ENCODE data around the gene STX3.
"Not testable (repeated sequence)": the region's sequence is repeated elsewhere in the genome, so short reads cannot be mapped to it uniquely, and the experiment has no call there.

STX3 gene

GRCh38 chr11:59756845-59757244 lies 1.7 kb downstream of the STX3 start:
- DNase-seq (ENCODE audit: low read depth in 2 of 3, low spot score in 1 of 3): no peak

- DNase-seq (ENCODE audit: low read depth in 2 of 3, low spot score in 1 of 3): no peak
Measured at GRCh38 chr11:59758401-59759037, 3.3 kb downstream of the STX3 start.

GRCh38 chr11:59759900-59760299 lies 4.7 kb downstream of the STX3 start:
- no peak for DNase-seq (ENCODE audit: low read depth in 2 of 3, low spot score in 1 of 3)

- DNase-seq (ENCODE audit: low read depth in 2 of 3, low spot score in 1 of 3): no peak
Measured at GRCh38 chr11:59760771-59761170, 5.6 kb downstream of the STX3 start.

GRCh38 chr11:59761993-59762392 lies 6.8 kb downstream of the STX3 start:
- DNase-seq (ENCODE audit: low read depth in 2 of 3, low spot score in 1 of 3): no peak

GRCh38 chr11:59765068-59765735 lies 10.0 kb downstream of the STX3 start:
- no peak for DNase-seq (ENCODE audit: low read depth in 2 of 3, low spot score in 1 of 3)

- no peak for DNase-seq (ENCODE audit: low read depth in 2 of 3, low spot score in 1 of 3)
Measured at GRCh38 chr11:59766542-59767224, 11.5 kb downstream of the STX3 start.

GRCh38 chr11:59767225-59767611 lies 12.0 kb downstream of the STX3 start:
- DNase-seq (ENCODE audit: low read depth in 2 of 3, low spot score in 1 of 3): no peak

- no peak for DNase-seq (ENCODE audit: low read depth in 2 of 3, low spot score in 1 of 3)
Measured at GRCh38 chr11:59769111-59769510, 13.9 kb downstream of the STX3 start.

GRCh38 chr11:59769828-59770227 lies 14.7 kb downstream of the STX3 start:
- no peak for DNase-seq (ENCODE audit: low read depth in 2 of 3, low spot score in 1 of 3)

- no peak for DNase-seq (ENCODE audit: low read depth in 2 of 3, low spot score in 1 of 3)
Measured at GRCh38 chr11:59770319-59770718, 15.1 kb downstream of the STX3 start.

- no peak for DNase-seq (ENCODE audit: low read depth in 2 of 3, low spot score in 1 of 3)
Measured at GRCh38 chr11:59770869-59771268, 15.7 kb downstream of the STX3 start.

GRCh38 chr11:59771605-59772004 lies 16.4 kb downstream of the STX3 start:
- DNase-seq (ENCODE audit: low read depth in 2 of 3, low spot score in 1 of 3): no peak

- DNase-seq (ENCODE audit: low read depth in 2 of 3, low spot score in 1 of 3): no peak
Measured at GRCh38 chr11:59773083-59773440, 17.9 kb downstream of the STX3 start.

GRCh38 chr11:59776210-59777066 lies 21.3 kb downstream of the STX3 start:
- DNase-seq (ENCODE audit: low read depth in 2 of 3, low spot score in 1 of 3): no peak

- DNase-seq (ENCODE audit: low read depth in 2 of 3, low spot score in 1 of 3): no peak
Measured at GRCh38 chr11:59777104-59777503, 21.9 kb downstream of the STX3 start.

GRCh38 chr11:59778122-59778521 lies 22.9 kb downstream of the STX3 start:
- DNase-seq (ENCODE audit: low read depth in 2 of 3, low spot score in 1 of 3): no peak

GRCh38 chr11:59779487-59779886 lies 24.3 kb downstream of the STX3 start:
- DNase-seq (ENCODE audit: low read depth in 2 of 3, low spot score in 1 of 3): no peak

GRCh38 chr11:59782080-59782479 lies 26.9 kb downstream of the STX3 start:
- no peak for DNase-seq (ENCODE audit: low read depth in 2 of 3, low spot score in 1 of 3)

GRCh38 chr11:59783632-59784090 lies 28.5 kb downstream of the STX3 start:
- no peak for DNase-seq (ENCODE audit: low read depth in 2 of 3, low spot score in 1 of 3)

GRCh38 chr11:59784441-59784840 lies 29.3 kb downstream of the STX3 start:
- not testable (repeated sequence) for DNase-seq (ENCODE audit: low read depth in 2 of 3, low spot score in 1 of 3)

GRCh38 chr11:59785818-59786217 lies 30.6 kb downstream of the STX3 start:
- no peak for DNase-seq (ENCODE audit: low read depth in 2 of 3, low spot score in 1 of 3)
